ENCODE results near the gene SRPK3.

Gene SRPK3

DNA sequence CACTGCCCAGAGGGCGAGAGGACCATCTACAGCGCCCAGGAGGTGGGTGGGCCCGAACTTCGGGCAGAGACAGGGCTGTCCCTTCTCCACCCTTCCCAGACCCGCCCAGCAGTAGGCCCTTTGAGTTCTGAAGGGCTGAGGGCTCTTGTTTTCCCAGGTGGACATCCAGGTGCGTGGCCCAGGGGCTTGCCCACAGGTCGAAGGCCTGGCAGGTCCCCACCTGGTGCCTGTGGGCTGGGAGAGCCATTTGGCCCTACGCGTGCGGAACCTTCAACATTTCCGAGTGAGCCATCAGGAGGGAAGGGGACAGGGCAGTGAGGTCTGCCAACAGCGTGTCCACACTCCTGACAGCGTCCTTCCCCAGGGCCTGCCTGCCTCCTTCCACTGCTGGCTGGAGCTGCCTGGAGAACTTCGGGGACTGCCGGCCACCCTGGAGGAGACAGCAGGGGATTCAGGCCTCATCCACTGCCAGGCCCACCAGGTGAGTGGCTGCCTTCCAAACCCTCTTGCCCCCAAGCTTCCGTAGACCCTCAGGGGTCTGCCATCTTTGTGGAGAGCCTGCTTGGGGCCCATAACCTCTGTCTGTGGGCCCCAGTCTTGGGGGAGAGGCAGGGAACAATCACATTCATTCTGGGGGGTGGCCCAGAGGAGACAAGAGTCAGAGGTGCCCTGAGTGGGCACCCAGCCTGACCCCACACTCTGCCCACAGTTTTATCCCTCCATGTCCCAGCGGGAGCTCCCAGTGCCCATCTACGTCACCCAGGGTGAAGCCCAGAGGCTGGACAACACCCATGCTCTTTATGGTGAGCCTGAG, 10.0 kb upstream of the SRPK3 start:
- DNase-seq (ENCODE audit: low read depth) = no peak

DNA sequence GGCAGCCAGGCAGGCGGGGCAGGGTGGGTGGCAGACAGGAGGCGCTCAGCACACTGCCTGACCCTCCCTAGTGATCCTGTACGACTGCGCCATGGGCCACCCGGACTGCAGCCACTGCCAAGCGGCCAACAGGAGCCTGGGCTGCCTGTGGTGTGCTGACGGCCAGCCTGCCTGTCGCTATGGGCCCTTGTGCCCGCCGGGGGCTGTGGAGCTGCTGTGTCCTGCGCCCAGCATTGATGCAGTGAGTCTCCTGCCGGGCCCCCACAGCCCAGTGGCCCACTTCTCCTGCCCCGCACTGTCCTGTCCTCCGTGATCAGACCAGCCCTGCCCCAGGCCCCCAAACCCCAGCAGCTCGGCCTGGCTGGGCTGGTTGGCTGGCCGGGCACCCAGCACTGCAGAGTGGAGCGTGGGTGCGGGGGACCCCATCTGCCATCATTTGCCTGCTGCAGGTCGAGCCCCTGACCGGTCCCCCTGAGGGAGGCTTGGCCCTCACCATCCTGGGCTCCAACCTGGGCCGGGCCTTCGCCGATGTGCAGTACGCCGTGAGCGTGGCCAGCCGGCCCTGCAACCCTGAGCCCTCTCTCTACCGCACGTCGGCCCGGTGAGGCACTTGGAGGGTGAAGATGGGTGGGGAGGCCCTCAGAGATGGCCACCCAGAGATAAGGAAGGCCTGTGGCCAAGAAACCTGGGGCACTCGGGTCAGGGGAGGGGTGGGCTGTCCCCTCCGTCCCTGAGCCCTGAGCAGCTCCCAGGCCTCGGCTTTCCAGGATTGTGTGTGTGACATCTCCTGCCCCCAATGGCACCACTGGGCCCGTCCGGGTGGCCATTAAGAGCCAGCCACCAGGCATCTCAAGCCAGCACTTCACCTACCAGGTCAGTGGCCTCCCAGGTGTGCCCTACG, 9.2 kb upstream of the SRPK3 start:
- DNase-seq (ENCODE audit: low read depth) = no peak

DNA sequence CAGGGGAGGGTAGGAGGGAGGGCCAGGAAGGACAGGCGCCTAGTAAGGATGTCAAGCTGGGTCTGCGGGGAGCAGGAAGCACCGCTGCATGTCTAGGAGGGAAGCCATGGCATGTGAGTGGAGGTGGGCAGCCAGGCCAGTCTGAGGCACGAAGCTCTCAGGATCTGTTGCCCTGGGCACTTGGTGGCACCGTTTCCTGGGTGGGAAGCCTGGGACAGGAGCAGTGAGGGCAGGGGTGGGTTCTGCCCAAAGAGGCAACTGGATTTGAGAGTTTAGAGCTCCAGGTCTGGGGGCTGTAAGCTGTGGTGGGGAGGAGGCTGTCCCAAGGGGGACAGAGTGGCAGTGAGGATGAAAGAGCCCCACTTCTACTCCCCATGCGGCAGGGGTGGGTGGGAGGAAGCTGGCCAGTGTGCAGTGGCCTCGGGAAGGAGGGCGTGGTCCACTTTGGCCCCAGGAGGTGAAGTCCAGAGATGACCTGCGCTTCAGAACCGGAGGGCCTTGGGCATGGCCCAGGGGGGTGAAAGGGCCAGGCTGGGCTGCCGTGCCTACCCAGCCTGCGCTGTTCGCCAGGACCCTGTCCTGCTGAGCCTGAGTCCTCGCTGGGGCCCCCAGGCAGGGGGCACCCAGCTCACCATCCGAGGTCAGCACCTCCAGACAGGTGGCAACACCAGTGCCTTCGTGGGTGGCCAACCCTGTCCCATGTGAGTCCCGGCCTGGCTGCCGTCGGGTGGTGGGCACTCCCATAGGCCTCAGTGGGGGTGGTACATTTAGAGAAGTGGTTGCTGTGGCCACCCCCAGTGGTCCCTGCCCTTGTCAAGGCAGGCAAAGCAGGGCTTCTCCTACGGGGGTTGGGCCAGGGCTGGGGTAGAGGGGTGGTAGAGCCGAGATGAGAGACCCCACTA, 8.3 kb upstream of the SRPK3 start:
- DNase-seq (ENCODE audit: low read depth) = no peak

DNA sequence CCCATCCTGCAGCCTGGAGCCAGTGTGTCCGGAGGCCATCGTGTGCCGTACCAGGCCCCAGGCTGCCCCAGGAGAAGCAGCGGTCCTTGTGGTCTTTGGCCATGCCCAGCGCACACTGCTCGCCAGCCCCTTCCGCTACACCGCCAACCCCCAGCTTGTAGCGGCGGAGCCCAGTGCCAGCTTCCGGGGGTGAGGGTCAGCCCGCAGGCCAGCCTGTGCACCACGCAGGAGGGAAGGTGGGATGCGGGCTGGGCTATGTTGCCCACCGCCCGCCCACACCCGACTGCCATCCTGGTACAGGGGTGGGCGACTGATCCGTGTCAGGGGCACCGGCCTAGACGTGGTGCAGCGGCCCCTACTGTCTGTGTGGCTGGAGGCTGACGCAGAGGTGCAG, 7.6 kb upstream of the SRPK3 start:
- no peak for DNase-seq (ENCODE audit: low read depth)

DNA sequence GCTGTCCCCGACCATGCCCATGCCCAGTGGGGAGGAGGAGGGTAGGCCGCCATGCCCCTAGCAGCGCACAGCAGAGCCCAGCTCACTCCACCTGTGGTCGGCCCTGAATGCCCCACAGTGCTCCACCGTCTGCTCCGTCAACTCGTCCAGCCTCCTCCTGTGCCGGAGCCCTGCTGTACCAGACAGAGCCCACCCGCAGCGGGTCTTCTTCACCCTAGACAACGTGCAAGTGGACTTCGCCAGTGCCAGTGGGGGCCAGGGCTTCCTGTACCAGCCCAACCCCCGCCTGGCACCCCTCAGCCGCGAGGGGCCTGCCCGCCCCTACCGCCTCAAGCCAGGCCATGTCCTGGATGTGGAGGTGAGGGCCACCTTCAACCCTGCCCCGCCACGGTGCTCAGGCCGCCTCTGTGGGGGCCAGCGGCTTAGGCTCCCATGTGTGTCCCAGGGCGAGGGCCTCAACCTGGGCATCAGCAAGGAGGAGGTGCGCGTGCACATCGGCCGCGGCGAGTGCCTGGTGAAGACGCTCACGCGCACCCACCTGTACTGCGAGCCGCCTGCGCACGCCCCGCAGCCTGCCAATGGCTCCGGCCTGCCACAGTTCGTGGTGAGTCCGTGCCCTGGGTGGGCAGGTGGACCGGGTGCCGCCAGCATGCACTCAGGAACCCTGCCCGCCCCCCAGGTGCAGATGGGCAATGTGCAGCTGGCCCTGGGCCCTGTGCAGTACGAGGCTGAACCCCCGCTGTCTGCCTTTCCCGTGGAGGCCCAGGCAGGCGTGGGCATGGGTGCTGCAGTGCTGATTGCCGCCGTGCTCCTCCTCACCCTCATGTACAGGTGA, 6.9 kb upstream of the SRPK3 start:
- no peak for DNase-seq (ENCODE audit: low read depth)

DNA sequence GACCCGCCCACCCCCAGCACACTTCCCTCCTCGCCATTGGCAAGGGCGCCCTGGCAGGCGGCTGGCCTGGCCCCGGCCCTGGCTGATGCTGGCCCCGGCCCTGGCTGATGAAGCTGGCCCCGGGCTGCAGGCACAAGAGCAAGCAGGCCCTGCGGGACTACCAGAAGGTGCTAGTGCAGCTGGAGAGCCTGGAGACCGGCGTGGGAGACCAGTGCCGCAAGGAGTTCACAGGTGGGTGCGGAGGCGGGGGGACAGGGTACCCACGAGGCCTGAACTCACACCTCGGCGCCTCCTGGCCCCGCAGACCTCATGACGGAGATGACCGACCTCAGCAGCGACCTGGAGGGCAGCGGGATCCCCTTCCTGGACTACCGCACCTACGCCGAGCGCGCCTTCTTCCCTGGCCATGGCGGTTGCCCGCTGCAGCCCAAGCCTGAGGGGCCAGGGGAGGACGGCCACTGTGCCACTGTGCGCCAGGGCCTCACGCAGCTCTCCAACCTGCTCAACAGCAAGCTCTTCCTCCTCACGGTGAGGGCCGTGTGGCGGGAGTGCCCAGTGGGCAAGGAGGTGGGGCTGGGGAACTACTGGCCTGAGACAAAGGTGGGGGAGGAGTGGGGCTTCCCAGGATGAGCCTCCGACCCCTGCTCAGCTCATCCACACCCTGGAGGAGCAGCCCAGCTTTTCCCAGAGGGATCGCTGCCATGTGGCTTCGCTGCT, 6.1 kb upstream of the SRPK3 start:
- DNase-seq (ENCODE audit: low read depth) = no peak

DNA sequence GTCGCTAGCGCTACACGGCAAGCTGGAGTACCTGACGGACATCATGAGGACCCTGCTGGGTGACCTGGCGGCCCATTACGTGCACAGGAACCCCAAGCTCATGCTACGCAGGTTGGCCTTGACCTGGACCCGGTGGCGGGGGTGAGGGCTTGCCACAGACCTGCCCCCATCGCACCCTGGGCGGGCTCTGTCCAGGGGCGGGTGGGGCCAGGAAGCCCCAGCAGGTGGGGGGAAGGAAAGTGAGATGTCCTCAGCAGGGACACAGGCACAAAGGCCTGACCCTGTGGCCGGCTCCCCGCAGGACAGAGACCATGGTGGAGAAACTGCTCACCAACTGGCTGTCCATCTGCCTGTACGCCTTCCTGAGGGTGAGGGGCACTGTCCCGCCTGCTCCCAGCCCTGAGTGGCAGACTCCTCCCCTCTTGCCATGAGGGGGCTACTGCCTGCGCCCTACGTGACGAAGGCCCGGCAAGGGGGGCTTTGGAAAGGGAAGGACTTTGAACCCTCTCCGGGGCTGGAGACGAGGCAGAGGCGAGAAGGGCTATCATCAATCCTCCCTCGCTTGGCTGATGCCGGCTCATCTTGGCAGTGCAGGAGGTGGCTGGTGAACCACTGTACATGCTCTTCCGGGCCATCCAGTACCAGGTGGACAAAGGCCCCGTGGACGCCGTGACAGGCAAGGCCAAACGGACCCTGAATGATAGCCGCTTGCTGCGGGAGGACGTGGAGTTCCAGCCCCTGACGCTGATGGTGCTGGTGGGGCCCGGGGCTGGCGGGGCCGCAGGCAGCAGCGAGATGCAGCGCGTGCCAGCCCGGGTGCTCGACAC, 5.3 kb upstream of the SRPK3 start:
- no peak for DNase-seq (ENCODE audit: low read depth)

DNA sequence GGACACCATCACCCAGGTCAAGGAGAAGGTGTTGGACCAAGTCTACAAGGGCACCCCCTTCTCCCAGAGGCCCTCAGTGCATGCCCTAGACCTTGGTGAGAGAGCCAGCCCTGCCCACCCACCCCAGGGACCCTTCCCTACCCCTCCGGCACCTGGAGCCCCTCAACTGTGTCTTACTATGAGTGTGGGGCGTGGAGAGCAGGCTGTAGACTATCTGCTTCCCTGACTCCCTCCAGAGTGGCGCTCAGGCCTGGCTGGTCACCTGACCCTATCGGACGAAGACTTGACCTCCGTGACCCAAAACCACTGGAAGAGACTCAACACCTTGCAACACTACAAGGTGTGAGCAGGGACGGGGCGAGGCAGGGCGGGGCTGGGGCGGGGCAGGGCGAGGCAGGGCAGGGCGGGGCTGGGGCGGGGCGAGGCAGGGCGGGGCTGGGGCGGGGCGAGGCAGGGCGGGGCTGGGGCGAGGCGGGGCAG, 4.7 kb upstream of the SRPK3 start:
- no peak for DNase-seq (ENCODE audit: low read depth)

DNA sequence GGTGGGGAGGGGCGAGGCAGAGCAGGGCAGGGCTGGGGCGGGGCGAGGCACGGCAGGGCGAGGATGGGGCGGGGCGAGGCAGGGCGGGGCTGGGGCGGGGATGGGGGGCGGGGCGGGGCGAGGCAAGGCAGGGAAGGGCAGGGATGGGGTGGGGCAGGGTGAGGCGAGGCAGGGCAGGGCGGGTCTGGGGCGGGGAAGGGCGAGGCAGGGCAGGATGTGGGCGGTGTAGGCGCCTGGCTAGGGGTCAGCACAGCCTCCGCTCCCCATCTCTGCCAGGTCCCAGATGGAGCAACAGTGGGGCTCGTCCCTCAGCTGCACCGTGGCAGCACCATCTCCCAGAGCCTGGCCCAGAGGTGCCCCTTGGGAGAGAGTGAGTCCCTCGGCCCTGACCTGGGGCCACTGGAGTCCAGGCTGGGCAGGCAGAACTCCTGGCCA, 4.2 kb upstream of the SRPK3 start:
- DNase-seq (ENCODE audit: low read depth) = no peak

DNA sequence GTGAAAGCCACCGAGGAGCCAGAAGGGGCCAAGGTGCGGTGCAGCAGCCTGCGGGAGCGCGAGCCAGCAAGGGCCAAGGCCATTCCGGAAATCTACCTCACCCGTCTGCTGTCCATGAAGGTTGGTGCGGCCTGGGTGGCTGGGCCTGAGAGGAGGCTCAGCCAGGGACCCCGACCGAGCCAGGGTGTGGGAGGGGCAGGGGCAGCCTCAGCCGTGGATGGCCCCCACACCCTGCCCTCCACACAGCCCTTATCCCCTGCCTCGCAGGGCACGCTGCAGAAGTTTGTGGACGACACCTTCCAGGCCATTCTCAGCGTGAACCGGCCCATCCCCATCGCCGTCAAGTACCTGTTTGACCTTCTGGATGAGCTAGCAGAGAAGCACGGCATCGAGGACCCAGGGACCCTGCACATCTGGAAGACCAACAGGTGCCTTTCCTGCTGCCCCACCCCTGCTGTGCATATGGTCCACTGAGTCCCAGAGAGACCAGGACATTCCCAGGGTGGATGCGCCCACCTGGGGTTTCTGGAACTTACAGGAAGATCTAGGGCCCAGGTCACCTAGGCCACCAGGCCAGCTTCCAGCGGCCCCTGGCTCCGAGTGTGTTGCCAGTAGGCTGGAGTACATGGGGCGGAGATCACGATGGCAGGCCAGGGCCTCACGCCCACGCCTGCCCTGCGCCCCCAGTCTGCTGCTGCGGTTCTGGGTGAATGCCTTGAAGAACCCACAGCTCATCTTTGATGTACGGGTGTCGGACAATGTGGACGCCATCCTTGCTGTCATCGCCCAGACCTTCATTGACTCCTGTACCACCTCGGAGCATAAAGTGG, 3.4 kb upstream of the SRPK3 start:
- no peak for DNase-seq (ENCODE audit: low read depth)

DNA sequence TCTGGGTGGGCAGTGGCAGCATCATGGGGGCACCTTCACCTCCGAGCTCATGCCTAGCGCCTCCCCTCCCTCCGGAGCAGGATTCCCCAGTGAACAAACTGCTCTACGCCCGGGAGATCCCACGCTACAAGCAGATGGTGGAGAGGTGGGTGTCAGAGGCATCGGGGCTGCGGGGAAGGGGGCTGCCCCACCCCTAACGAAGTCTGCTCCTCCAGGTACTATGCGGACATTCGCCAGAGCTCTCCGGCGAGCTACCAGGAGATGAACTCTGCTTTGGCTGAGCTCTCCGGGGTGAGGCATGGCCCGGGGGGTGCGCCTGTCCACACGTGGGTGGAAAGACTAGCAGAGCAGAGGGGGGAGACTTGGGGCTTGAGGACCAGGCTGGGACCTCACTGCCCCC, 2.7 kb upstream of the SRPK3 start:
- no peak for DNase-seq (ENCODE audit: low read depth)

DNA sequence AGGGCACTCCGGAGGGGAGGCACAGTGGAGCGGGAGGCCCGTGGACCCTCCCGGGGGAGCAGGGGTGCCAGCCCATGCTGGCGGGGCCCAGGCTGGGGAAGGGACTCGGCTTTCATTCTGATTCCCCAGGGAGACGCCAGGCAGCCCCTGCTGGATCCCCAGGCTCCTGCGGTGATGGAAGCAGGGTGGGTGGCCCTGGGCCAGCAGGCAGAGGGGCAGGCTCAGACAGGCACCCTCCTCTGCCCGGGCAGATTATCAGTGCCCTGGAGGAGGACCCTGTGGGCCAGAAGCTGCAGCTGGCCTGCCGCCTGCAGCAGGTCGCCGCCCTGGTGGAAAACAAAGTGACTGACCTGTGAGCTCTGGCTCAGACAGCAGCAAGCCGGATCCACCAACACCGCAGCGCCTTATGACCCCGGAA, 2.1 kb upstream of the SRPK3 start:
- no peak for DNase-seq (ENCODE audit: low read depth)

DNA sequence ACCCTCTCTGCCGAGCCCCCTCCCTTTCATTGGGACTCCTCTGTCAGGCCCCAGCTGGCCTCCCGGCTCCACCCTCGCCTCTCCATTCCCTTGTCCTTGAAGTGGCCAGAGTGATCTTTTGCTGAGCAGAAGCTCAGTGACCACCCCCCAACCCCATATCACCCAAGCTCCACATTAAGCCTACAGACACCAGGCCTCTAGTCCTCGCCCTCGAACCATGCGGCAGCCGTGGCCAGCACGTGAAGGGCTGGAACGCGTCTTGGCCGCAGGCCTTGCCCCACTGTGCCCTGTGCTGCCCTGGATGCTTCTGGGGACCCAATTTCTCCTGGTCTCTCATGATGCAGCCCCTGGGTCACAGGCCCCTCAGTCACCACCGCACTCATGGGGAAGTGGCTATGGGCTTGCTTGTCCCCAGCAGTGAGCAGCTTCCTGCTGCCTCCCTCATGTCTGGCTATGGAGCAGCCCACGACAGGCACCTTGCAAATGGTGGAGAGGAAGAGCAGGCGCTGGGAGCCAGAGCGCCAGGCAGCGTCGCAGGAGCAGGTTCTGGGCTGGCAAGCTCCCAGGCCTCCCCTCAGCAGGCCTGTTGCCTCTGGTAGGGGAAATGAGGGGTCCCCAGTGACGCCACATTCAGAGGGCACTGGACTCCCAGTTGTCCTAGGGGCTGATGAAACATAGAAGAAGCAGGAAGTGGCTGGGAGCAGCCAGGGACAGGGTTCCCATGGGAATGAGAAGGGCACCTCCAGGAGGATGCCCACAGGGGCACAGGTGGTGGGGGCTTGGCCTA, 757 bp upstream of the SRPK3 start:
- DNase-seq (ENCODE audit: low read depth) = no peak

DNA sequence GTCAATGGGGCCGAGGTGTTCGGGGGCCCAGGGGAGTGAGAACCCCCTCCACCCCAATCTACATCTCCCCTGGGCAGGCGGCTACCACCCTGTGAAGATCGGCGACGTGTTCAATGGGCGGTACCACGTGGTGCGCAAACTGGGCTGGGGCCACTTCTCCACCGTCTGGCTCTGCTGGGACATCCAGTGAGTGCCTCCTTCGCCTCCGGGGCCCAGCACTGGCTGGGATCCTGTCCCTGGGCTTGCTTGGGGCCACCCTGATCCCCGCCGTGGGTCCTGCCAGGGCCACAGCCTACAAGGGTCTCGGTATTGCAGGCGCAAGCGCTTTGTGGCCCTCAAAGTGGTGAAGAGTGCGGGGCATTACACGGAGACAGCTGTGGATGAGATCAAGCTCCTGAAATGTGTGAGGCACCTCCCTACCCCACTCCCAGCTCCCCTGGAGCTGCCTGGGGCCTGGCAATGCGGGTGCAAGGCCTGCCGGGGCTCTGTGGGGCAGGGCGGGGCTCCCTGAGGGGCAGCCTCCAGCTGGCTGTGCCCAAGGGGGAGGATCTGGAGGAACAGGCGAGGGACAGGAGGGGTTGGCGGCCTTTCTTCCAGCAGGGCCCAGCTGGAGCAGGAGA, 697 bp downstream of the SRPK3 start:
- DNase-seq (ENCODE audit: low read depth) = no peak

DNA sequence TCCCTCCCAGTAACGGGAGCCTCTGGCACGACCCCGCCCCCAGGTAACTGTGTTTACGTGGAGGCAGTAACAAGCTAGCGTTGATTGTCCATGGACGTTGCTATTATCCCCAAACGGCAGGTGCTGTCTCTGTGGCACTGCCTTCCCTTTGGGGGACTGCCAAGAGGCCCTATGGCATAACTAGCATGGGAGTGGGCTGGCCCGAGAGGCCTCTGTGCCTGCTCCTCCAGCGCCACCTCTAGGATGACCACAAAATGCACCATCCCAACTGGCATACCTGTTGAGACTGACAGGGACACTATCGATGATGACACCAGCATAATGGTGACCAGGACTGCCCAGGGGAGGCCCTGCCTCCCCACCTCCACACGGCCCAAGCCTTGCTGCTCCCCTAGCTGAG, 1.5 kb downstream of the SRPK3 start:
- DNase-seq (ENCODE audit: low read depth) = no peak

DNA sequence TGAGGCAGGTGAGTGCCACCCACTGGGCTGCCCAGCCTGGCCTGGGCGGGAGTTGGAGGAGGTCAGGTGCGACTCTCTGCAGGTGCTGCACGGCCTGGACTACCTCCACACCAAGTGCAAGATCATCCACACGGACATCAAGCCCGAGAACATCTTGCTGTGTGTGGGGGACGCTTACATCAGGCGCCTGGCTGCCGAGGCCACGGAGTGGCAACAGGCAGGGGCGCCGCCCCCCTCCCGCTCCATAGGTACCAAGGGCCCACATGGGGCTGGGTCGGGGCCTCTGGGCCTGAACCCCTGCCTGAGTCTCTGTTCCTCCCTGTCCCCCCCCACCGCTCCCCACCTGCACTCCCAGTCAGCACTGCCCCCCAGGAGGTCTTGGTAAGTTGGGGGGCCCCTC, 2.0 kb downstream of the SRPK3 start:
- DNase-seq (ENCODE audit: low read depth) = no peak

DNA sequence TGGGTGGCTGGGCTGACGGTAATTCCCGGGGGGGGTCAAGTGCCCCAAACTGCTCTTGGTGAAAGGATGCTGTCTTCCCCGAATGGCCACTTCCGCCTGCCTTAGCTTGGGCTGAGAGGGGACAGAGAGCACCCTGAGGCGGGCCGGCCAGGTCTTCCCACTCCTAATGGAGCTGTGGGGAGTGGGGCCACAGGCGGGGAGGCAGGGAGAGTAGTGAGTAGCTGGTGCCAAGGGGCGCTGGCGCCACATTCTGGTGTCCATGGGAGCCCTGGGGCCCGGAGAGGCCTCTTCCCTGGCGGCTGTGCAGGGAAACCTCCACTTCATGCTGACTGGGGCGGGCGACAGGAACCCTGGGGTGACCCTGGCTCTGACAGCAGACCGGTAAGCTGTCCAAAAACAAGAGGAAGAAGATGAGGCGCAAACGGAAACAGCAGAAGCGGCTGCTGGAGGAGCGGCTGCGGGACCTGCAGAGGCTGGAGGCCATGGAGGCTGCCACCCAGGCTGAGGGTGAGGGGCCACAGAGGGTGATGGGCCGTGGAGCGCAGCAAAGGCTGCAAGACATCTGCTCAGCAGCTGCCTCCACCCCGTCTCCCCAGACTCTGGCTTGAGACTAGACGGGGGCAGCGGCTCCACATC, 2.7 kb downstream of the SRPK3 start:
- DNase-seq (ENCODE audit: low read depth) = no peak
